Glomerular endothelial cell (primary cell): Measurements from ENCODE around the gene FHAD1. TPM values are rescaled to one million over a fixed set of nuclear protein-coding genes. Genes with fewer than 3 reads are reported as not detected.

Source experiments
- DNase-seq: peaks from one replicate; pipeline ENCODE4 v3.0.0-alpha.2; 2011; ENCODE audit warnings: low read depth, low spot score; ENCODE audit errors: extremely low read depth
- total RNA-seq: library from RNA; depleted of rRNA; stranded (reverse); fragments of >200 nt; gene quantifications from 2 replicates; pipeline ENCODE4 v1.2.3, GENCODE V29; 2015

Gene FHAD1
- total RNA-seq, 1 donor from 2014 or later = not detected

GRCh38 chr1:15390667-15391066 lies 143.6 kb downstream of the FHAD1 start:
- DNase-seq = no peak

GRCh38 chr1:15391366-15391765 lies 144.3 kb downstream of the FHAD1 start:
- no peak for DNase-seq

GRCh38 chr1:15393475-15394257 lies 146.6 kb downstream of the FHAD1 start:
- no peak for DNase-seq

DNA sequence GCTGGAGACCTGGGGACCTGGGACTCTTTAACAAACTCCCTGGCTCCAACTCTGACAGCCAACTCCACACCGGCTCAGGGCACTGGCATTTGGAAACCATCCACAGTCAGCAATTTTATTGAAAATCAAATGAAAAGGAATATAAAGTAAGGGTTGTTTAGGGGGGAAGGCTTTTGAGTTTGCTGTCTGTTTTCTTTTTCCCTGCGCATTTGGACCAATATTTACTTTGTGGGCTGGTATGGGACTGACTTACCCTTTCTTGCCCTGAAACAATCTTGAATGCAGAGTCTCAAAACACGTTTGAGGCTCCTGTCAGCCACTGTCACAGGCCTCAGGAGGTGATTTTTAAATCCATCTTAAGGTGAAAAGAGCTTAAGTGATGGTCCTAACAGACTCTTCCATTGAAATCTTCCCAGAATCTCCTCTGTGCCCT lies 147.3 kb downstream of the FHAD1 start:
- no peak for DNase-seq

DNA sequence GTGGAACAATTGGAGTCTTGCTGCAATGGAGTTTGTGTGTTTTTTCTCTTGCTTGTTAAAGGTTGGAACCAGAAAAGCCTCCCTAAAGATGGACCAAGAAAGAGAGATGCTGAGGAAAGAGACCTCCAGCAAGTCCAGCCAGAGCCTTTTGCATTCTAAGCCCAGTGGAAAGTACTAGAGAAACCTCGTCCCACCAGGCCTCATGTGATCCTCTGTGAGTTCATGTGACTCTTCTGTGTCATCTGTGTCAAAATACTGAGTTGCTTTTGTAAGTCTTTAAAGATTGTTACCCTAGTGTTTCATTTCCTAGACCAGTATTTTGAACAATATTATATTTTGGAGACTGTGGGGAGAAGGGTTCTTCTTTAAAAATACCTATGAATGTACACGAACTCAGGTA lies 150.2 kb downstream of the FHAD1 start:
- DNase-seq = no peak

DNA sequence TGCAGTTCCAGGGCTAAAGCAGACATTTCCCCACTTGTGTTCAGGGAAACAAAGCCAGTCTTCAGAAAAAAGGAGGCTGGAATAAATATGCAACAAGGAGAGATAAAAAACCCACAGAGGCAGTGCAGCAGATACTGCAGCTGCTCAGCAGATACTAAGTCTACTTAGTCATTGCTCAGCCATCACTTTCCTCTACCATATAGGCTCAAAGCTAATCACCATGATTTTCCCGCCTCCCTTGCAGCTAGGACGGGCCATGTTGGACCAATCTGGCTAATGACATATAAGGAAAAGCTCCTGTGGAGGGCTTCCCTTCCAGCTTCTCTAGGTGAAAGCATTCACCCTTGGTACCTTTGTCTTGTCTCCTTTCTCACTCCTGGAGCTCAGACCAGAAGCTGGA lies 152.7 kb downstream of the FHAD1 start:
- DNase-seq = no peak

- DNase-seq = no peak
Observed at GRCh38 chr1:15400627-15401026, 153.6 kb downstream of the FHAD1 start.

DNA sequence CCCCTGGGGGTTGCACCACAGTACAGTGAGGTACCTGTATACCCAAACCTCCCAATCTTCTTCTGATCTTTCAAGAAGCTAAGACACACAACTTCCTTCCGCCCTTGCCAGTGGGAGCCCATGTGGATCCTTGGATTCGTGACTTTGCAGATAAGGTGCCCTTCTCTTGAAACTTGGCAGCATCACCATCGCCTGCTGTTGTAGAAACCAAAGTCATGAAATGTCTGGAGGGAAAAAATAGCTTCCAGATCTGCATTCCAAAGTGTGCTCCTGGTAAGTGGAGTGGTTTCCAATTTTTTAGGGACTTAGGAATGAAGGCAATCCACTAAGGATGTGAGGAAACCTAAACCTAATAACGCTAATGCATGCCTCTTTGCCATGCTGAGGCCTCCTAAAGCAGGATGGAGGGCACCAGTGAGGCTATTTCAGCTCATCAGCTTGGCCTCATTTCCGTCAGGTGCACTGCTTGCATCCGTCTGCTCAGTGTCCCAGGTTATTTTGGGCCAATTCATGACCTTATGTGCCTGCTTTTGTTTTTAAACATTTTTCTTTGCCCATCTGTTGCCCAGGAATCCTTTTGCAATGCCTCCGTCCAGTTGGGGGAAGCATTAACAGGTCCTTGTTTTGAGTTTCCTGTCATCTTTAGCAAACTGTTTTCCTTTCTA lies 154.5 kb downstream of the FHAD1 start:
- no peak for DNase-seq

DNA sequence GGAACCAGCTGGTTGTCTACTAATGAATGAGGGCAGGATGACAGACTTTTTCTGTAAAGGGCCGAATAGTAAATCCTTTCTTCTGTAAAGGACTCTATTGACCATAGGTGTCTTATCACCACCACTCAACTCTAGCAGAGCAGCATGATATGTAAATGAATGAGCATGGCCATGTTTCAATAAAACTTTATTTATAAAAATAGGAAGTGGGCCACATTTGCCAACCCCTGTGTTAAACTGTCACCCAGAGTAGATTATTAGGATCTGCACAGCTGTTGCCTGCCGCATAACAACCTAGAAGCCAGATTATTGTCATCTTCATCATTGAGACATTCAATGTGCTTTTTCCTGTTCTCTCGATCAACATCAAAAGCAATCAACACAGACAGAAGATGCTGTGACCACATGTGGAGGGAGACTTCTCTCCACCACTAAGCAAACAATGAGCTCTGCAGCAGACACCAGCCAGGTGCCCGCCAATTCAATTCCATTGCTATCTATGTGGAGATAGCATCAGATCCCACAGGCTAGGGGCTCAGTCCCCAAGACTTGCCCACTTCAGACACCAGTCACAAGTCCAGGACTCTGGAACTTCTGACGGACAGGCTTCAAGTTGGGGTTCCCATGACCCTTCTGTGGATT lies 155.9 kb downstream of the FHAD1 start:
- DNase-seq = no peak

GRCh38 chr1:15403962-15404580 lies 157.0 kb downstream of the FHAD1 start:
- no peak for DNase-seq

DNA sequence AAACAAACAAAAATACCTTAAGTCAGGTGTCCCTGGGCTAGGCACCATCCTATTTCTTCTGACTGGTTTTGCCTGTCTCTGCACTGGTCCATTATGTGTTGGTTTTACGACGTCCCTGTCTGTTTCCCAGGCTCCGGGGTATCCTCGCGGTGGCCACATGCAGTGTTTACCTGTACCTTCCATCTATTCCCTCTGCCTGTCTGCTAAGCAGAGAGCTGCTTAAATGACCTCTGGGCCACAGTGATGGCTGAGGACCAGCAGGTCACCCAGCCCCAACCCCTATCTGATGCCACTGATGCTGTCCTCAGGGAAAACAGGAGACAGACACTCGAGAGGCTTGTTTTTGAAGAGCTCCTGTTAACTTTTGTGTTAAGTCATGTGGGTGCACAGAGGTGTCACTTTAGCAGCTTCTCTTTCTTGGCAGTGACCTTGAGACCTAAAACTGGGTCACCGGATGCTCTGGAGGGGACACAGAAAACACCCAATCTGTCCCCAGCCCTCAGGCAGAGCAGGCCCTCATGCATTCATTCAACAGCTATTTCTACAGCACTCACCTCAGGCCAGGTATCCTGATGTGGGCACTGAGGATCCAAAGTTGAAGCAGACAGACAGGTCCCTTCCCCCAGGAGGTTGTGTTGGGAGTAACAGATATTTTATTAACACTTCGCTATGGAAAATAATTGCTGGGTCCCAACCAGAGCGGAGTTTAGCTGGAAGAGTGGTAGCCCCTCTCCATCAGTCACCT lies 158.3 kb downstream of the FHAD1 start:
- no peak for DNase-seq

DNA sequence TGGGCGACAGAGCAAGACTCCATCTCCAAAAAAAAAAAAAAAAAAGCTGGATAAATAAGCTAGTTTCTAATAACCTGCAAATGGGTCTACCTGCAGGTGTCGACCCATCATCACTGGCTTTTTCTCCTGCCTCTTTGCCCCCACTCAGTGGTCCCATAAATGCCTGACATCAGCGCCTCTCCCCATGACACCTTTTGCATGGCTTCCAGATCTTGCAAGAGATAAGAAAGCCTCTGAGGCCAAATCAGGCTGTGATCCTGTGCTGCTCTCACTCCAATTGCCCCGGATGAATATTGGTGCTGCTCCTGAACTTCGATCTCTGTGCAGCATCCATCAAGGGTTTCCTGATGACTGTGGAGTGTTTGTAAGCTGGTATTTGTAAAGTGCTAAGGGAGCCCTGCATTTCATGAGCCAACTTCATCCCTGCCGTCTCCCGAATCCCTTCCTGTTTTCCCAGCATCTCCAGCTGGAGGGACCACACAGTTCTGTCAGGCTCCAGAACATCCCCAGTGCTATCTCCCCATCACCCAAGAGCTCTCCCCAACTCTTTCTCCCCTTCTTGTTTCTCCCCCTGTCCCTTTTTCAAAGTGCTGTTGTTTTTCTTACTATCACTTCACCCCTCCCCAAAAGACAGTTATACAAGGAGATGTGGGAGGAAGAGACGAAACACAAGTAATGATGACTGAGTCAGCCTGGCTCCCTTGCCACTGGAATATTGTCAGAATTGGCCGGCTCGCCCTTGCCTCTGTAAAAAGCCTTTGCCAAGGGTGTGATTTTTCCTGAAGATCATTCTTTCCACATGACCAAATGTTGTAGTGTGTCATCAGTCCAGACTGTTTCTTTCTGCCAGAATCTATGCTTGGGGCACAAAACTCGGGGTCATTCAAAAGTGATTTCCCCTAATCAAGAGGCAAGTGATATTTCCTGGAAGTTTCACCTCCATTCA lies 159.9 kb downstream of the FHAD1 start:
- DNase-seq = no peak

GRCh38 chr1:15407580-15407979 lies 160.6 kb downstream of the FHAD1 start:
- DNase-seq = no peak

GRCh38 chr1:15408890-15409387 lies 161.9 kb downstream of the FHAD1 start:
- DNase-seq = no peak

GRCh38 chr1:15409388-15410222 lies 162.6 kb downstream of the FHAD1 start, which contains the start of gene EFHD2:
Gene EFHD2 (plus strand): TSS chr1:15409888. CDS start chr1:15409972, 84 bp downstream.
- DNase-seq = peak; percentile 36

DNA sequence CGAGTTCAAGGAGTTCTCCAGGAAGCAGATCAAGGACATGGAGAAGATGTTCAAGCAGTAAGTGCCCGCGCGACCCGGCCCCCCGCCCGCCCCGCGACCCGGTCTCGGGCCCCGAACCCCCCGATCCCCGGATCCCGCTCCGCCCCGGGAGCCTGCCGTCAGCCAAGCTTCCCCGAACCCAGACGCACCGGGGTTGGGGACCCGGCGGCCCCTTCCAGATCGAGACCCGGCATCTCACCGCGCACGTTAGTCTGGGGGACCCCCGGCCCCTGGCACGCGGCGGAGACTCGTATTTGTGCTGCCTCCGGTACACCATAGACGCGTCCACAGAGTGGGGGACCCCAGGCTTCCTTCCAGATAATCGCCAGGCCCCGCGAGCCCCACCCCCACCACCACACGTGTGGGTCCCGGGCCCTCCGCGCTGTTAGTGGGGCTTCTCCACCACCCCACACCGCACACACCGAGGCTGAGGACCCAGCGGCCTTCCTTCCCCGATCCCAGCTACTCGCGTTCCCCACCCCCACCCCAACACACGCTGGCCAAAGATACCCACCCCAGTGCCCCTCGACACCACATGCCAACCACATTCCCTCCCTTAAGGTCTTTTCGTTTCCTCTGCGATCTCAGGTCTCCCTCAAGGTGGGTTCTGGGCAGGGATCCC lies 163.3 kb downstream of the FHAD1 start:
- DNase-seq = no peak

DNA sequence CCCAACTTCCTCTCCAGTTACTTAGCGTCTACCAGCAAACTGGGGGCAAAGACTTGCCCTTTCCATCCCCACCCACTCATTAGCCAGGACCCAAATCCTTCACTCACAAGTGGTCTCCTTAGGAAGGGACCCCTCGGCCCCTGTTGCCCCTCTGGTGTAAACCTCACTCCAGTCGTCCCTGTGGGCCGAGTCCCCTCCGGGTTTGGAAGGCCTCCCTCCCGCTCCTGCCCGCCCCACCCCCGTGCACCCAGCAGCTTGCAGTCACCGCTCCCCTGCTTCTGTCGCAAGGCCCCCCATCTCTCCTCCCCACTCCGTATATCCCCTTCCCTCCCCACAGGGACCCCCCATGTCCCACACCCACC lies 163.8 kb downstream of the FHAD1 start:
- DNase-seq = no peak

- no peak for DNase-seq
Observed at GRCh38 chr1:15411593-15412137, 164.6 kb downstream of the FHAD1 start.
